GM12873 (cell line): ENCODE measurements around the gene FMN1.

Experiments
- CTCF ChIP-seq: IDR thresholded peaks from 2 replicates; pipeline ENCODE4 v1.5.1; 2012; ENCODE audit warnings: low read depth, mild to moderate bottlenecking, moderate library complexity, low read length, control low read depth; ENCODE audit not compliant: insufficient read depth; ENCODE audit errors: missing control alignments

The FMN1 gene

GRCh38 chr15:32747921-32748342 lies 446.6 kb downstream of the FMN1 start:
- no peak for TF ChIP-seq CTCF

- TF ChIP-seq CTCF, result no peak
Measured at GRCh38 chr15:32746116-32746857, 448.2 kb downstream of the FMN1 start.

- no peak for TF ChIP-seq CTCF
Measured at GRCh38 chr15:32743411-32744140, 450.9 kb downstream of the FMN1 start.

GRCh38 chr15:32739522-32740063 lies 454.9 kb downstream of the FMN1 start:
- TF ChIP-seq CTCF, result no peak

GRCh38 chr15:32738666-32739065 lies 455.8 kb downstream of the FMN1 start:
- TF ChIP-seq CTCF, result no peak

- no peak for TF ChIP-seq CTCF
Measured at GRCh38 chr15:32737304-32737703, 457.2 kb downstream of the FMN1 start.

- no peak for TF ChIP-seq CTCF
Measured at GRCh38 chr15:32736701-32737061, 457.8 kb downstream of the FMN1 start.
